OCI-LY1 (cell line): ENCODE results near the gene GIMAP6.
"Not testable (repeated sequence)": the region's sequence is repeated elsewhere in the genome, so short reads cannot be mapped to it uniquely, and the experiment has no call there.

Source experiments
- H2AFZ ChIP-seq: fragments of 200-600 bp; sonication (generic), shearing (Covaris generic); 2 replicates; pipeline ENCODE4 v1.6.0; 2014; ENCODE audit warnings: antibody characterized with exemption, mild to moderate bottlenecking, low read length
- H3F3A ChIP-seq: fragments of 200-600 bp; sonication (generic), shearing (Covaris generic); 2 replicates; pipeline ENCODE4 v1.6.0; 2014; ENCODE audit warnings: mild to moderate bottlenecking, antibody characterized with exemption, low read length, moderate library complexity; ENCODE audit not compliant: insufficient read depth
- H3K27ac ChIP-seq: fragments of 200-600 bp; sonication (generic); 2 replicates; pipeline ENCODE4 v1.5.1; 2014; ENCODE audit warnings: low read length, mixed run types, mild to moderate bottlenecking, low read depth; ENCODE audit not compliant: poor library complexity, severe bottlenecking
- H3K27me3 ChIP-seq: fragments of 200-600 bp; sonication (generic); 2 replicates; pipeline ENCODE4 v1.6.0; 2014; ENCODE audit warnings: antibody characterized with exemption, mild to moderate bottlenecking, low read length, moderate library complexity; ENCODE audit not compliant: insufficient read depth
- H3K36me3 ChIP-seq: fragments of 200-600 bp; sonication (generic); 2 replicates; pipeline ENCODE4 v1.6.1; 2014; ENCODE audit warnings: mild to moderate bottlenecking, antibody characterized with exemption, low read length, moderate library complexity, mixed read lengths; ENCODE audit not compliant: insufficient read depth
- H3K4me1 ChIP-seq: fragments of 200-600 bp; sonication (generic); 2 replicates; pipeline ENCODE4 v1.5.1; 2014; ENCODE audit warnings: mild to moderate bottlenecking, low read length, moderate library complexity; ENCODE audit not compliant: insufficient read depth, severe bottlenecking
- H3K4me2 ChIP-seq: fragments of 200-600 bp; sonication (generic), shearing (Covaris generic); 2 replicates; pipeline ENCODE4 v1.6.1; 2014; ENCODE audit warnings: low read length
- H3K4me3 ChIP-seq: fragments of 200-600 bp; sonication (generic); 2 replicates; pipeline ENCODE4 v1.5.1; 2014; ENCODE audit warnings: low read length, low read depth, mild to moderate bottlenecking, mixed read lengths; ENCODE audit not compliant: poor library complexity, severe bottlenecking
- H3K79me2 ChIP-seq: fragments of 200-600 bp; shearing (Covaris generic); 2 replicates; pipeline ENCODE4 v1.6.1; 2016; ENCODE audit warnings: mixed run types, low read length, mixed read lengths; ENCODE audit not compliant: insufficient read depth
- H3K9ac ChIP-seq: fragments of 200-600 bp; sonication (generic), shearing (Covaris generic); 2 replicates; pipeline ENCODE4 v1.6.1; 2014; ENCODE audit warnings: mild to moderate bottlenecking, low read length, mixed read lengths
- H3K9me2 ChIP-seq: fragments of 200-600 bp; sonication (generic), shearing (Covaris generic); 2 replicates; pipeline ENCODE4 v1.6.1; 2014; ENCODE audit warnings: low read depth, mild to moderate bottlenecking, low read length, mixed read lengths
- H3K9me3 ChIP-seq: fragments of 200-600 bp; shearing (Covaris generic); 2 replicates; pipeline ENCODE4 v1.6.1; 2014; ENCODE audit warnings: low read length, mixed read lengths
- H4K20me1 ChIP-seq: fragments of 200-600 bp; sonication (generic), shearing (Covaris generic); 2 replicates; pipeline ENCODE4 v1.6.0; 2016; ENCODE audit warnings: mild to moderate bottlenecking, low read length; ENCODE audit not compliant: insufficient read depth
- CTCF ChIP-seq: fragments of 200-600 bp; sonication (generic), shearing (Covaris generic); IDR thresholded peaks from 2 replicates; pipeline ENCODE4 v1.5.1; 2017; ENCODE audit warnings: mild to moderate bottlenecking, antibody characterized with exemption, low read length, moderate library complexity, mixed read lengths
- EZH2 ChIP-seq: fragments of 200-600 bp; sonication (generic), shearing (Covaris generic); IDR thresholded peaks from 2 replicates; pipeline ENCODE4 v1.8.0; 2017; ENCODE audit warnings: borderline replicate concordance, mixed run types, mild to moderate bottlenecking, antibody characterized with exemption, low read length, moderate library complexity, mixed read lengths

GIMAP6 gene

GRCh38 chr7:150675714-150676113, 43.5 kb upstream of the GIMAP6 start:
- no peaks in the 10 kb centered on the region for H3K36me3 ChIP-seq
- no peaks in the 10 kb centered on the region for H3K9me3 ChIP-seq
- no peak overlapping the region for H3K4me2 ChIP-seq
- no peak overlapping the region for H2AFZ ChIP-seq
- H3K27ac ChIP-seq: no peak overlapping the region
- no peaks in the 10 kb centered on the region for H3F3A ChIP-seq
- no peaks in the 10 kb centered on the region for H3K9me2 ChIP-seq
- no peaks in the 10 kb centered on the region for H4K20me1 ChIP-seq
- H3K4me3 ChIP-seq: no peak overlapping the region
- no peaks in the 10 kb centered on the region for H3K27me3 ChIP-seq
- H3K79me2 ChIP-seq: no peaks in the 10 kb centered on the region
- H3K9ac ChIP-seq: no peak overlapping the region
- H3K4me1 ChIP-seq: no peaks in the 10 kb centered on the region
- TF ChIP-seq CTCF: no peak

- H3K4me3 ChIP-seq, H3K4me2 ChIP-seq, H3F3A ChIP-seq, H3K9ac ChIP-seq, H4K20me1 ChIP-seq, H3K9me2 ChIP-seq, H3K27ac ChIP-seq, H3K4me1 ChIP-seq, H3K36me3 ChIP-seq, H3K9me3 ChIP-seq, H3K27me3 ChIP-seq, H3K79me2 ChIP-seq, H2AFZ ChIP-seq: not testable (repeated sequence)
Observed at GRCh38 chr7:150671798-150672585, 39.8 kb upstream of the GIMAP6 start.

GRCh38 chr7:150668977-150669376, 36.8 kb upstream of the GIMAP6 start:
- Histone ChIP-seq H3K36me3 (no peaks in the 10 kb centered on the region), H3K4me1 (no peaks in the 10 kb centered on the region), H3K9ac (no peak overlapping the region), H3K9me2 (no peaks in the 10 kb centered on the region), H3F3A (no peaks in the 10 kb centered on the region), H2AFZ (no peak overlapping the region), H3K4me3 (no peak overlapping the region), H3K27ac (no peak overlapping the region), H3K79me2 (no peaks in the 10 kb centered on the region), H3K9me3 (0 out of 2 replicates have a peak, but pooled peaks cover 5% of the 10 kb centered on the region), H4K20me1 (no peaks in the 10 kb centered on the region), H3K4me2 (no peak overlapping the region), H3K27me3 (no peaks in the 10 kb centered on the region)
- TF ChIP-seq EZH2: no peak
- TF ChIP-seq CTCF: no peak

- H3K36me3 ChIP-seq: no peaks in the 10 kb centered on the region
- H3K4me3 ChIP-seq: no peak overlapping the region
- no peaks in the 10 kb centered on the region for H4K20me1 ChIP-seq
- H2AFZ ChIP-seq: no peak overlapping the region
- H3K27ac ChIP-seq: no peak overlapping the region
- TF ChIP-seq EZH2: no peak
- TF ChIP-seq CTCF: no peak
- H3K79me2 ChIP-seq: no peaks in the 10 kb centered on the region
- H3K9ac ChIP-seq: no peak overlapping the region
- no peaks in the 10 kb centered on the region for H3K9me2 ChIP-seq
- no peaks in the 10 kb centered on the region for H3K27me3 ChIP-seq
- no peak overlapping the region for H3K4me2 ChIP-seq
- no peaks in the 10 kb centered on the region for H3K4me1 ChIP-seq
- 0 out of 2 replicates have a peak, but pooled peaks cover 5% of the 10 kb centered on the region for H3K9me3 ChIP-seq
- H3F3A ChIP-seq: no peaks in the 10 kb centered on the region
Observed at GRCh38 chr7:150668472-150668911, 36.3 kb upstream of the GIMAP6 start.
